Measurements from ENCODE around the gene FRS3. TPM values are rescaled to one million over a fixed set of nuclear protein-coding genes. Genes with fewer than 3 reads are reported as not detected.
A peak's percentile ranks its signal among the peaks of the same experiment; 100 is the strongest.

Gene FRS3
- total RNA-seq, 1 donor from 2014 or later = 3.1 TPM

- H3K36me3 ChIP-seq (ENCODE audit: insufficient read depth, low read length) = peaks cover 4% of the 10 kb centered on the region
- H4K20me1 ChIP-seq (ENCODE audit: insufficient read depth, low read length) = no peaks in the 10 kb centered on the region
- peaks cover 6% of the 10 kb centered on the region for H3K36me3 Mint-ChIP-seq (ENCODE audit: low read depth, unreplicated experiment)
- H3K4me3 Mint-ChIP-seq (ENCODE audit: unreplicated experiment) = no peak overlapping the region
- no peak overlapping the region for H3K27ac Mint-ChIP-seq (ENCODE audit: unreplicated experiment)
- no peak for FAIRE-seq
- peaks cover 14% of the 10 kb centered on the region for H3K4me1 Mint-ChIP-seq (ENCODE audit: low read depth, unreplicated experiment)
- H3K79me2 ChIP-seq (ENCODE audit: insufficient read depth, low read length) = no peaks in the 10 kb centered on the region
- TF ChIP-seq, protein P1, sequence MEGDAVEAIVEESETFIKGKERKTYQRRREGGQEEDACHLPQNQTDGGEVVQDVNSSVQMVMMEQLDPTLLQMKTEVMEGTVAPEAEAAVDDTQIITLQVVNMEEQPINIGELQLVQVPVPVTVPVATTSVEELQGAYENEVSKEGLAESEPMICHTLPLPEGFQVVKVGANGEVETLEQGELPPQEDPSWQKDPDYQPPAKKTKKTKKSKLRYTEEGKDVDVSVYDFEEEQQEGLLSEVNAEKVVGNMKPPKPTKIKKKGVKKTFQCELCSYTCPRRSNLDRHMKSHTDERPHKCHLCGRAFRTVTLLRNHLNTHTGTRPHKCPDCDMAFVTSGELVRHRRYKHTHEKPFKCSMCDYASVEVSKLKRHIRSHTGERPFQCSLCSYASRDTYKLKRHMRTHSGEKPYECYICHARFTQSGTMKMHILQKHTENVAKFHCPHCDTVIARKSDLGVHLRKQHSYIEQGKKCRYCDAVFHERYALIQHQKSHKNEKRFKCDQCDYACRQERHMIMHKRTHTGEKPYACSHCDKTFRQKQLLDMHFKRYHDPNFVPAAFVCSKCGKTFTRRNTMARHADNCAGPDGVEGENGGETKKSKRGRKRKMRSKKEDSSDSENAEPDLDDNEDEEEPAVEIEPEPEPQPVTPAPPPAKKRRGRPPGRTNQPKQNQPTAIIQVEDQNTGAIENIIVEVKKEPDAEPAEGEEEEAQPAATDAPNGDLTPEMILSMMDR (IDR thresholded peaks at IDR 0.05; ENCODE audit: insufficient read depth, low read depth, low read length) = no peak
- no peak for TF ChIP-seq EZH2 (IDR thresholded peaks at IDR 0.05; ENCODE audit: insufficient read depth, low read length)
- no peak overlapping the region for H2AFZ ChIP-seq (ENCODE audit: low read depth, low read length)
- no peak for DNase-seq (ENCODE audit: low read depth)
- no peaks in the 10 kb centered on the region for H3K9me3 Mint-ChIP-seq (ENCODE audit: unreplicated experiment)
- no peak overlapping the region for H3K9ac ChIP-seq (ENCODE audit: low read length)
- no peak overlapping the region for H3K4me2 ChIP-seq (ENCODE audit: low read length)
- H3K27me3 Mint-ChIP-seq (ENCODE audit: low read depth, unreplicated experiment) = no peaks in the 10 kb centered on the region
- H3K4me1 ChIP-seq (ENCODE audit: insufficient read depth, low read length) = peaks cover 15% of the 10 kb centered on the region
- H3K27ac ChIP-seq (ENCODE audit: low read depth, low read length) = no peak overlapping the region
- H3K9me3 ChIP-seq (ENCODE audit: insufficient read depth, low read depth, low read length) = no peaks in the 10 kb centered on the region
- no peak overlapping the region for H3K4me3 ChIP-seq (ENCODE audit: insufficient read depth, low read depth, low read length)
- H3K27me3 ChIP-seq (ENCODE audit: insufficient read depth, low read length) = no peaks in the 10 kb centered on the region
Observed at GRCh38 chr6:41777551-41778285, 2.0 kb downstream of the FRS3 start.

- TF ChIP-seq, protein P1 (IDR thresholded peaks at IDR 0.05; ENCODE audit: insufficient read depth, low read depth, low read length) = no peak
- TF ChIP-seq EZH2 (IDR thresholded peaks at IDR 0.05; ENCODE audit: insufficient read depth, low read length) = no peak
- Histone ChIP-seq H2AFZ (ENCODE audit: low read depth, low read length) (no peak overlapping the region), H3K4me1 (ENCODE audit: insufficient read depth, low read length) (peaks cover 9% of the 10 kb centered on the region), H3K27me3 (ENCODE audit: insufficient read depth, low read length) (no peaks in the 10 kb centered on the region), H3K9me3 (ENCODE audit: insufficient read depth, low read depth, low read length) (no peaks in the 10 kb centered on the region), H3K27ac (ENCODE audit: low read depth, low read length) (no peak overlapping the region), H4K20me1 (ENCODE audit: insufficient read depth, low read length) (no peaks in the 10 kb centered on the region), H3K9ac (ENCODE audit: low read length) (no peak overlapping the region), H3K36me3 (ENCODE audit: insufficient read depth, low read length) (peaks cover 4% of the 10 kb centered on the region), H3K4me3 (ENCODE audit: insufficient read depth, low read depth, low read length) (no peak overlapping the region), H3K79me2 (ENCODE audit: insufficient read depth, low read length) (no peaks in the 10 kb centered on the region), H3K4me2 (ENCODE audit: low read length) (no peak overlapping the region)
- DNase-seq (ENCODE audit: low read depth) (no peak), FAIRE-seq (no peak)
- Mint-ChIP-seq H3K36me3 (ENCODE audit: low read depth, unreplicated experiment) (peaks cover 16% of the 10 kb centered on the region), H3K27ac (ENCODE audit: unreplicated experiment) (no peak overlapping the region), H3K27me3 (ENCODE audit: low read depth, unreplicated experiment) (no peaks in the 10 kb centered on the region), H3K4me1 (ENCODE audit: low read depth, unreplicated experiment) (peaks cover 8% of the 10 kb centered on the region), H3K9me3 (ENCODE audit: unreplicated experiment) (no peaks in the 10 kb centered on the region), H3K4me3 (ENCODE audit: unreplicated experiment) (no peak overlapping the region)
Observed at GRCh38 chr6:41775293-41775882, 4.3 kb downstream of the FRS3 start.

DNA sequence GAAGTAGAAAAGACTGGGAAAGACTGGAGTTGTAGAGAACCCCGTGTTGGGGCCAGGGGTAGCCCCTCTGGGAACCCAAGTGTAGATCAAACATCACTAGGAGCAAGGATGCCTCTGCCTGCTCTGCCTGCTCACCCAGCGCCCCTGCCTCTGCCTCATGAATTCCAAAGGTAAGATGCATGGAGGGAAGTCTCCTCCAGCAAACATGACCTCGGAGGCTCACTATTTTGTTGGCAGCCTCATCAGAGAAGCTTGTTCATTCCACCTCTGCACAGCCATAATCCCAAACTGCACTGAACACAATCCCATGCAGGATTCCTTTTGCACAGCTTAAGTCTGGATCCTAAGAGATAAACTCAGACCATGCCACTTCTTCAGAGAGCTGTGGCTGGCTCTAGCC is 4.9 kb downstream of the FRS3 start:
- Mint-ChIP-seq H3K36me3 (ENCODE audit: low read depth, unreplicated experiment) (peaks cover 21% of the 10 kb centered on the region), H3K27ac (ENCODE audit: unreplicated experiment) (peak overlapping the region; percentile 36), H3K4me1 (ENCODE audit: low read depth, unreplicated experiment) (peaks cover 8% of the 10 kb centered on the region), H3K27me3 (ENCODE audit: low read depth, unreplicated experiment) (no peaks in the 10 kb centered on the region), H3K9me3 (ENCODE audit: unreplicated experiment) (no peaks in the 10 kb centered on the region), H3K4me3 (ENCODE audit: unreplicated experiment) (peak overlapping the region; percentile 14)
- FAIRE-seq (no peak), DNase-seq (ENCODE audit: low read depth) (no peak)
- no peaks in the 10 kb centered on the region for H4K20me1 ChIP-seq (ENCODE audit: insufficient read depth, low read length)
- no peaks in the 10 kb centered on the region for H3K79me2 ChIP-seq (ENCODE audit: insufficient read depth, low read length)
- peaks cover 4% of the 10 kb centered on the region for H3K36me3 ChIP-seq (ENCODE audit: insufficient read depth, low read length)
- peaks cover 9% of the 10 kb centered on the region for H3K4me1 ChIP-seq (ENCODE audit: insufficient read depth, low read length)
- TF ChIP-seq, protein P1 (IDR thresholded peaks at IDR 0.05; ENCODE audit: insufficient read depth, low read depth, low read length) = no peak
- no peak for TF ChIP-seq EZH2 (IDR thresholded peaks at IDR 0.05; ENCODE audit: insufficient read depth, low read length)
- H3K4me3 ChIP-seq (ENCODE audit: insufficient read depth, low read depth, low read length) = no peak overlapping the region
- no peaks in the 10 kb centered on the region for H3K9me3 ChIP-seq (ENCODE audit: insufficient read depth, low read depth, low read length)
- no peak overlapping the region for H2AFZ ChIP-seq (ENCODE audit: low read depth, low read length)
- no peak overlapping the region for H3K9ac ChIP-seq (ENCODE audit: low read length)
- no peak overlapping the region for H3K4me2 ChIP-seq (ENCODE audit: low read length)
- H3K27me3 ChIP-seq (ENCODE audit: insufficient read depth, low read length) = no peaks in the 10 kb centered on the region
- H3K27ac ChIP-seq (ENCODE audit: low read depth, low read length) = no peak overlapping the region
